ENCODE results near the gene RNU2-63P.
"Not testable (repeated sequence)": the region's sequence is repeated elsewhere in the genome, so short reads cannot be mapped to it uniquely, and the experiment has no call there.

The RNU2-63P gene

GRCh38 chr2:88003074-88003755, 13.1 kb downstream of the RNU2-63P start:
- H3K27ac ChIP-seq (ENCODE audit: low read depth, low read length) = no peak overlapping the region
- H3K36me3 ChIP-seq (ENCODE audit: insufficient read depth, low read length) = no peaks in the 10 kb centered on the region
- no peak overlapping the region for H3K4me3 ChIP-seq (ENCODE audit: low read depth in 1 of 2, low read length in 2 of 2)
- peaks cover 0 to 7% of the 10 kb centered on the region in 2 donors for H3K27me3 ChIP-seq (ENCODE audit: control insufficient read depth in 1 of 2, insufficient read depth in 2 of 2, low read length in 2 of 2)
- H3K9ac ChIP-seq (ENCODE audit: low read length) = no peak overlapping the region
- no peaks in the 10 kb centered on the region for H3K9me3 ChIP-seq (ENCODE audit: low read length)
- no peaks in the 10 kb centered on the region for H3K4me1 ChIP-seq (ENCODE audit: insufficient read depth, low read length)

DNA sequence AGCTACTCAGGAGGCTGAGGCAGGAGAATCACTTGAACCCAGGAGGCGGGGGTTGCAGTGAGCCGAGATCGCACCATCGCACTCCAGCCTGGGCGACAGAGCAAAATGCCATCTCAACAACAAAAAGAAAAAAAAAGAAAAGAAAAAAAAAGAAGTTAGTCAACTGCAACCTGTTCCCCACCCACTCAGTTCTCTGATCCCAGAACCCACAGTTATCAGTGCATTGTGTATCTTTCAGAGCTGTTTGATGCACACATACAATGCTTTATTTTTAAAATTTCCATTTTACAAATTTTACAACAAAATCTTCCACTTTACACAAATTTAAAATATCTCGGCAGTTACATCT, 14.0 kb downstream of the RNU2-63P start:
- no peaks in the 10 kb centered on the region for H3K36me3 ChIP-seq (ENCODE audit: insufficient read depth, low read length)
- no peaks in the 10 kb centered on the region for H3K4me1 ChIP-seq (ENCODE audit: insufficient read depth, low read length)
- no peaks in the 10 kb centered on the region for H3K9me3 ChIP-seq (ENCODE audit: low read length)
- H3K27ac ChIP-seq (ENCODE audit: low read depth, low read length) = no peak overlapping the region
- H3K4me3 ChIP-seq (ENCODE audit: low read depth in 1 of 2, low read length in 2 of 2) = no peak overlapping the region
- H3K9ac ChIP-seq (ENCODE audit: low read length) = no peak overlapping the region
- peaks cover 0 to 7% of the 10 kb centered on the region in 2 donors for H3K27me3 ChIP-seq (ENCODE audit: control insufficient read depth in 1 of 2, insufficient read depth in 2 of 2, low read length in 2 of 2)

GRCh38 chr2:88000474-88000873, 15.9 kb downstream of the RNU2-63P start:
- H3K27ac ChIP-seq (ENCODE audit: low read depth, low read length); H3K9ac ChIP-seq (ENCODE audit: low read length); H3K4me1 ChIP-seq (ENCODE audit: insufficient read depth, low read length); H3K36me3 ChIP-seq (ENCODE audit: insufficient read depth, low read length); H3K4me3 ChIP-seq (ENCODE audit: low read depth in 1 of 2, low read length in 2 of 2); H3K9me3 ChIP-seq (ENCODE audit: low read length); H3K27me3 ChIP-seq (ENCODE audit: control insufficient read depth in 1 of 2, insufficient read depth in 2 of 2, low read length in 2 of 2): not testable (repeated sequence)

GRCh38 chr2:87996570-87996969, 19.8 kb downstream of the RNU2-63P start:
- H3K4me3 ChIP-seq (ENCODE audit: low read depth in 1 of 2, low read length in 2 of 2) = no peak overlapping the region
- no peaks in the 10 kb centered on the region for H3K9me3 ChIP-seq (ENCODE audit: low read length)
- no peak overlapping the region for H3K9ac ChIP-seq (ENCODE audit: low read length)
- H3K27me3 ChIP-seq (ENCODE audit: control insufficient read depth in 1 of 2, insufficient read depth in 2 of 2, low read length in 2 of 2) = peaks cover 0 to under 1% of the 10 kb centered on the region in 2 donors
- no peaks in the 10 kb centered on the region for H3K36me3 ChIP-seq (ENCODE audit: insufficient read depth, low read length)
- no peak overlapping the region for H3K27ac ChIP-seq (ENCODE audit: low read depth, low read length)
- H3K4me1 ChIP-seq (ENCODE audit: insufficient read depth, low read length) = no peaks in the 10 kb centered on the region

GRCh38 chr2:87995756-87996155, 20.6 kb downstream of the RNU2-63P start:
- H3K27me3 ChIP-seq (ENCODE audit: control insufficient read depth in 1 of 2, insufficient read depth in 2 of 2, low read length in 2 of 2) = no peaks in the 10 kb centered on the region
- no peak overlapping the region for H3K27ac ChIP-seq (ENCODE audit: low read depth, low read length)
- no peaks in the 10 kb centered on the region for H3K9me3 ChIP-seq (ENCODE audit: low read length)
- no peak overlapping the region for H3K9ac ChIP-seq (ENCODE audit: low read length)
- no peaks in the 10 kb centered on the region for H3K4me1 ChIP-seq (ENCODE audit: insufficient read depth, low read length)
- no peaks in the 10 kb centered on the region for H3K36me3 ChIP-seq (ENCODE audit: insufficient read depth, low read length)
- no peak overlapping the region for H3K4me3 ChIP-seq (ENCODE audit: low read depth in 1 of 2, low read length in 2 of 2)

DNA sequence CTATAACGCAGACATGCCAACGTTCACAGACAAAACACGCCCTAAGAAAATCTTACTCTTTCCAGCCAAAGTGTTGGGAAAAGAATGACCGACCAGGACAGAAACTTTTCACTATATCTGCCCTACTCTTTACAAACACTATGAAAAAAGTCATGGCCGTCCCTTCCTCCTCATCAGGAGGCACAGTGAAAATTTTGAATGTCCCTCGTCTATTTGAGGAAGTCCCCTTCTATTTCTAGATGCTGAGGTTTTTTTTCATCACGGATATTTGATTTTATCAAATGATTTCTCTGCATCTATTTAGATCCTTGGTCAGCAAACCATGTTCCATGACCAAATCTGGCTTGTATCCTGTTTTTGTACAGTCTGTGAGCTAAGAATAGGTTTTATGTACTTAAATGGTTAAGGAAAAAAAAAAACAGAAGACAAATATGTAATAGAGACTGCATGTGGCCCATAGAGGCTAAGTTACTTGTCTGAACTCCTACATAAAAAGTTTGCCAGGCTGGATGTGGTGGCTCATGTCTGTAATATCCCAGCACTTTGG, 22.0 kb downstream of the RNU2-63P start:
- not testable (repeated sequence) for H3K9ac ChIP-seq (ENCODE audit: low read length); H3K4me1 ChIP-seq (ENCODE audit: insufficient read depth, low read length)

DNA sequence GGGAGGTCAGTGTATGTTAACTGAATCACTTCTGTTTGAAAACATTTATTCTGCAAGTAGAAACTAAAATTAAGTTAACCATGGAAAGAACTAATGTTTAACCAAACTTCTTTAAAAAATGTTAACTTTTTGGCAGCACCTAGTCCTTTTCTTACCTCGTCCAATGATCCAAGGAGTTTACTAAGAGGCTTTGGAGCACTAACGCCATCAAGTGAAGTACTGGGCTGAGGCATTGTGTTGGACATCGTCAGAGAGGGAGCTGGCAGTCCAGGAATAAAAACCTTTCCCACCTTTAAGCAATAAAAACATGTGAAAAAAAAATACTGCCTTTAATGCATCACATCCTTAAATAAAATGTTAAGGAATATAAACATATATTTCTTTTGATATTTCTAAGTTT, 23.8 kb downstream of the RNU2-63P start:
- not testable (repeated sequence) for H3K9ac ChIP-seq (ENCODE audit: low read length); H3K9me3 ChIP-seq (ENCODE audit: low read length); H3K4me1 ChIP-seq (ENCODE audit: insufficient read depth, low read length); H3K27ac ChIP-seq (ENCODE audit: low read depth, low read length); H3K36me3 ChIP-seq (ENCODE audit: insufficient read depth, low read length); H3K27me3 ChIP-seq (ENCODE audit: control insufficient read depth in 1 of 2, insufficient read depth in 2 of 2, low read length in 2 of 2); H3K4me3 ChIP-seq (ENCODE audit: low read depth in 1 of 2, low read length in 2 of 2)

More for the DNA sequence above, 22.0 kb downstream of the RNU2-63P start:
- not testable (repeated sequence) for H3K27me3 ChIP-seq (ENCODE audit: control insufficient read depth in 1 of 2, insufficient read depth in 2 of 2, low read length in 2 of 2); H3K4me3 ChIP-seq (ENCODE audit: low read depth in 1 of 2, low read length in 2 of 2); H3K36me3 ChIP-seq (ENCODE audit: insufficient read depth, low read length); H3K9me3 ChIP-seq (ENCODE audit: low read length); H3K27ac ChIP-seq (ENCODE audit: low read depth, low read length)

GRCh38 chr2:87987473-87987872, 28.9 kb downstream of the RNU2-63P start:
- not testable (repeated sequence) for H3K4me1 ChIP-seq (ENCODE audit: insufficient read depth, low read length); H3K27me3 ChIP-seq (ENCODE audit: control insufficient read depth in 1 of 2, insufficient read depth in 2 of 2, low read length in 2 of 2); H3K9ac ChIP-seq (ENCODE audit: low read length); H3K27ac ChIP-seq (ENCODE audit: low read depth, low read length); H3K4me3 ChIP-seq (ENCODE audit: low read depth in 1 of 2, low read length in 2 of 2); H3K9me3 ChIP-seq (ENCODE audit: low read length); H3K36me3 ChIP-seq (ENCODE audit: insufficient read depth, low read length)

- not testable (repeated sequence) for H3K27me3 ChIP-seq (ENCODE audit: control insufficient read depth in 1 of 2, insufficient read depth in 2 of 2, low read length in 2 of 2); H3K27ac ChIP-seq (ENCODE audit: low read depth, low read length); H3K4me3 ChIP-seq (ENCODE audit: low read depth in 1 of 2, low read length in 2 of 2); H3K9ac ChIP-seq (ENCODE audit: low read length); H3K36me3 ChIP-seq (ENCODE audit: insufficient read depth, low read length); H3K4me1 ChIP-seq (ENCODE audit: insufficient read depth, low read length); H3K9me3 ChIP-seq (ENCODE audit: low read length)
These were observed 30.4 kb downstream of the RNU2-63P start for GRCh38 chr2:87985902-87986301.

DNA sequence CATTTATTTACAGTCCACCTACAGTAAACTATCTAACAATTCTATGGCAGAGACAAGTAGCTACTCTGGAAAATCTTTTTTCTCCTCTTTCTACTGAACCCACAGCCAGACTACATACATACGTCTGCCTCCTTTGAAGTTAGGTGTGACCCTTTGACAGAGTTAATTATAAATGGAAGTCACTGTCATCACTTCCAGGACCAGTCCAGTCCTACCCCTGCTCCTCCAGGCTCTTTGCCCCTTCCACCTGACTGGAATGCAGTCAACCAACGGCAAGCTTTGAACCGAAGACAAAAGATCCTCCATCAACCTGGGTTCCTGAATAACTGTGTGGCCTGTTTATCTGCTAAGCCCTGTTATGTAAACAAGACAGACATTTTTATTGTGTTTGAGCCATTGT, 35.2 kb downstream of the RNU2-63P start:
- not testable (repeated sequence) for H3K4me3 ChIP-seq (ENCODE audit: low read depth in 1 of 2, low read length in 2 of 2); H3K4me1 ChIP-seq (ENCODE audit: insufficient read depth, low read length); H3K27me3 ChIP-seq (ENCODE audit: control insufficient read depth in 1 of 2, insufficient read depth in 2 of 2, low read length in 2 of 2); H3K27ac ChIP-seq (ENCODE audit: low read depth, low read length); H3K36me3 ChIP-seq (ENCODE audit: insufficient read depth, low read length); H3K9me3 ChIP-seq (ENCODE audit: low read length); H3K9ac ChIP-seq (ENCODE audit: low read length)

DNA sequence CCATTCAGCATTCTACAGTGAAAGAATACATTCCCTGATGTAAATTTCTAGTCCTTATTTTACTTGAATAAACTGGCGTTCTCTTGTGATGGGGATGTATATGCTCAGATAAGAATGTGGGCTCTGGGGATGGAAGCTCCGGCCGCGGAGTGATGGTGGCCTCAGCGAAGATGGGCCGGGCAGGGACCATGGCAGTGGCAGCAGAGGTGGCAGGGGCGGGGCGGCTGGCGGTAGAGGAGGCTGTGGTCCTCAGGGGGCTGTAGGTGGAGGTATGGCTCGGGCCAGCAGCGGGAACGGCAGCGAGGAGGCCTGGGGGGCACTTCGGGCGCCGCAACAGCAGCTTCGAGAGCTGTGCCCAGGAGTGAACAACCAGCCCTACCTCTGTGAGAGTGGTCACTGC, 44.0 kb downstream of the RNU2-63P start:
- H3K9me3 ChIP-seq (ENCODE audit: low read length); H3K27me3 ChIP-seq (ENCODE audit: control insufficient read depth in 1 of 2, insufficient read depth in 2 of 2, low read length in 2 of 2); H3K4me3 ChIP-seq (ENCODE audit: low read depth in 1 of 2, low read length in 2 of 2); H3K9ac ChIP-seq (ENCODE audit: low read length); H3K36me3 ChIP-seq (ENCODE audit: insufficient read depth, low read length); H3K4me1 ChIP-seq (ENCODE audit: insufficient read depth, low read length); H3K27ac ChIP-seq (ENCODE audit: low read depth, low read length): not testable (repeated sequence)
